ENCODE results near the gene CXXC4. TPM values are rescaled to one million over a fixed set of nuclear protein-coding genes. Genes with fewer than 3 reads are reported as not detected.
A peak's percentile ranks its signal among the peaks of the same experiment; 100 is the strongest.

The CXXC4 gene
- total RNA-seq, result 1 to 10 TPM in 1 of 3 donors, under 1 TPM in 2; 0.77 to 2.1 (median 0.82) TPM
- total RNA-seq (2013), result 2.1 TPM

GRCh38 chr4:104494822-104495559, at the start of gene CXXC4:
CXXC4 (minus strand) TSS chr4:104494894; CDS start chr4:104491802, 3,092 bp downstream.
- Histone ChIP-seq H3K27me3 (ENCODE audit: control insufficient read depth, insufficient read depth, low read length) (peaks cover 15% of the 10 kb centered on the region), H3K36me3 (ENCODE audit: control insufficient read depth, insufficient read depth, low read length) (no peaks in the 10 kb centered on the region), H3K27ac (ENCODE audit: low read length) (peak within 1 kb of the TSS; percentile 24), H3K4me3 (ENCODE audit: low read length) (peak within 1 kb of the TSS; percentile 42), H3K4me1 (ENCODE audit: control insufficient read depth, insufficient read depth, low read length) (peaks cover 24% of the 10 kb centered on the region), H3K9me3 (ENCODE audit: control insufficient read depth, insufficient read depth, low read length) (no peaks in the 10 kb centered on the region)
- Mint-ChIP-seq H3K27ac (peak within 1 kb of the TSS; percentile 68 to 80), H3K27me3 (ENCODE audit: low read depth in 2 of 2) (peaks cover 12 to 28% of the 10 kb centered on the region in 2 donors), H3K4me3 (peak within 1 kb of the TSS; percentile 91), H3K36me3 (no peaks in the 10 kb centered on the region), H3K4me1 (peaks cover 41 to 48% of the 10 kb centered on the region in 2 donors), H3K9me3 (no peaks in the 10 kb centered on the region)
- TF ChIP-seq CTCF (IDR thresholded peaks at IDR 0.05), result no peak
- intact Hi-C loops (cut with micrococcal nuclease), result loop anchor here (5.0 kb wide), 1 partner anchor 977 kb away; the partner anchor contains the start of gene PPA2
- 2% methylated on average over 29 of the region's 42 CpGs for WGBS (ENCODE audit: insufficient coverage)
- DNase-seq (peak; percentile 40 to 58), ATAC-seq (peak; percentile 50 to 62 (median 55))

DNA sequence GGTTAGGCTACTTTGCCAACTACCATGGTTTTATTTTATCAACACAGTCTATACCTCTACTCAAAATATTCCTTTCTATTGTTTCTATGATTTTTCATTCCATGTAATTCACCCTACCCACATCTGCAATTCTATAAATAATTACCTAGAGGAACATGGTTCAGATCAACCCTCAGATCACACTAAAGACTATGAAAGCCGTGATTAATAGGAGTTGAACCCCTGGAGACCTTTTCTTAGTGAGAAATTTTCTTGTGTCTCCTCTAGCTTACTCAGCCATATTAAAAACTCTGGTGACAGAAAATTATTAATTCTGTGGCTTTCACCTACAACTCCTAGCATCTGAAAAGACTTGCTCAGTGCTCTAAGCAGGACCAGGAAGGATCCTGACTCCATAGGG, 38.5 kb upstream of the CXXC4 start:
- Mint-ChIP-seq H3K27ac (no peak overlapping the region), H3K4me3 (no peak overlapping the region), H3K9me3 (no peaks in the 10 kb centered on the region), H3K36me3 (no peaks in the 10 kb centered on the region), H3K4me1 (no peaks in the 10 kb centered on the region), H3K27me3 (ENCODE audit: low read depth in 2 of 2) (no peaks in the 10 kb centered on the region)
- Histone ChIP-seq H3K4me3 (ENCODE audit: low read length) (no peak overlapping the region), H3K27me3 (ENCODE audit: control insufficient read depth, insufficient read depth, low read length) (no peaks in the 10 kb centered on the region), H3K27ac (ENCODE audit: low read length) (no peak overlapping the region), H3K36me3 (ENCODE audit: control insufficient read depth, insufficient read depth, low read length) (no peaks in the 10 kb centered on the region), H3K4me1 (ENCODE audit: control insufficient read depth, insufficient read depth, low read length) (no peaks in the 10 kb centered on the region), H3K9me3 (ENCODE audit: control insufficient read depth, insufficient read depth, low read length) (no peaks in the 10 kb centered on the region)
- no peak for DNase-seq
- no peak for TF ChIP-seq CTCF (IDR thresholded peaks at IDR 0.05)
- ATAC-seq, result no peak
- intact Hi-C loops (cut with micrococcal nuclease), result no loop called here
- WGBS (ENCODE audit: insufficient coverage), result 60% methylated on average over 1 of the region's 1 CpG

GRCh38 chr4:104532677-104533076, 38.0 kb upstream of the CXXC4 start:
- Histone ChIP-seq H3K9me3 (ENCODE audit: control insufficient read depth, insufficient read depth, low read length) (no peaks in the 10 kb centered on the region), H3K27ac (ENCODE audit: low read length) (no peak overlapping the region), H3K36me3 (ENCODE audit: control insufficient read depth, insufficient read depth, low read length) (no peaks in the 10 kb centered on the region), H3K4me3 (ENCODE audit: low read length) (no peak overlapping the region), H3K27me3 (ENCODE audit: control insufficient read depth, insufficient read depth, low read length) (no peaks in the 10 kb centered on the region), H3K4me1 (ENCODE audit: control insufficient read depth, insufficient read depth, low read length) (no peaks in the 10 kb centered on the region)
- no peak overlapping the region for H3K27ac Mint-ChIP-seq
- WGBS (ENCODE audit: insufficient coverage), result 86% methylated on average over 2 of the region's 2 CpGs
- no peaks in the 10 kb centered on the region for H3K27me3 Mint-ChIP-seq (ENCODE audit: low read depth in 2 of 2)
- ATAC-seq (no peak), DNase-seq (no peak)
- no peaks in the 10 kb centered on the region for H3K4me1 Mint-ChIP-seq
- no peak overlapping the region for H3K4me3 Mint-ChIP-seq
- no peak for TF ChIP-seq CTCF (IDR thresholded peaks at IDR 0.05)
- no peaks in the 10 kb centered on the region for H3K36me3 Mint-ChIP-seq
- H3K9me3 Mint-ChIP-seq, result no peaks in the 10 kb centered on the region
- intact Hi-C loops (cut with micrococcal nuclease), result no loop called here

Measured in natural killer cell (primary cell).